ENCODE data around the gene PHACTR1. TPM values are rescaled to one million over a fixed set of nuclear protein-coding genes. Genes with fewer than 3 reads are reported as not detected.
A peak's percentile ranks its signal among the peaks of the same experiment; 100 is the strongest.
"Not testable (repeated sequence)": the region's sequence is repeated elsewhere in the genome, so short reads cannot be mapped to it uniquely, and the experiment has no call there.

Gene PHACTR1
- 0.32 TPM for polyA plus RNA-seq (2013, experiment 1 of 2; ENCODE audit: insufficient read length)
- 0.22 TPM for polyA plus RNA-seq (2013, experiment 2 of 2; ENCODE audit: insufficient read length)

DNA sequence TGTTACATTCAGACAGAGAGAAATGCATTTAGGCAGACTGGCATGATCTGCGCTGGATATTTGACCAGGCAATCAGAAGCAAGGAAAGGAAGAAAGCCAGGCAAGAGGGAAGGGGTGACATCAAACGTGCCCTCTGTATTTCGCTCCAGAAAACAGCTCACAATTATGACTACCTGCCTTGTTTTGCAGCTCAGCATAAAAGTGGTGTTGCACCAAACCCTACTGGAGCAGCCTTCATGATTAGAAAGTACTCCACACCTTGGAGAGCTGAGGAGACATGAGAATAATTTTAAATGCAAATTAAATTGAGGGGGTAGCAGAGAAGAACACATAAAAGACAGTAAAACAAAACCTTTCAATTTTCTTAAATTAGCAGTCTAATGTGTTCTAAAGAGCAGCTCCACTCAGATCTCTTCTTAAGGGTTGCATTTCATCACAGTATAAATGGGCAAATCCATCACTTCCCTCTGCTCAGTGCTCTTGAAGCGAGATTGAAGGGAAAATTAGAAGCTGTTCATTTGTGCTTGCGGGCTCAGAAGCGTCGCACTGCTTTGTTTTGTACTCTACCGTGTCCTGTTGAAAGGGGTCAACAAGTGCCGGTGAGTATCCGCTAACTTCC is at the start of gene PHACTR1:
Gene PHACTR1, plus strand, starts transcription at position 470 of the 619 bp plus-strand sequence.
- DNase-seq, result no peak

DNA sequence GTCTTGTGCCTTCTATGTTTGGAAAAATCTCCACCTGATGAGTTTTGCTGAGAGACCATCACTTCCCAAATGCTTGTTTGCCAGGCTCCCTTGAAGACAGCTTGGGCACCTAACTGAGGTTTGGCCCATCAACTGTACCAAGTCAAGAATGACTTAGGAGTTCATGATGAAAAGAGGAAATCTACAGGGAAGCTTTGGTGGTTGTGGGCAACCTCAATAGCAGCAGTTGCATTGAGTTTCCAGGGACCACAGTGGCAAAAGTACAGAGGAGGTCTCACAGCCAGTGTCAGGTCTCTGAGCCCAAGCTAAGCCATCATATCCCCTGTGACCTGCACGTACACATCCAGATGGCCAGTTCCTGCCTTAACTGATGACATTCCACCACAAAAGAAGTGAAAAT is 49.7 kb upstream of the PHACTR1 start:
- no peak for DNase-seq

GRCh38 chr6:12675931-12676330 is 40.6 kb upstream of the PHACTR1 start:
- no peak for DNase-seq

- DNase-seq, result no peak
Observed at GRCh38 chr6:12679341-12679740, 37.2 kb upstream of the PHACTR1 start.

DNA sequence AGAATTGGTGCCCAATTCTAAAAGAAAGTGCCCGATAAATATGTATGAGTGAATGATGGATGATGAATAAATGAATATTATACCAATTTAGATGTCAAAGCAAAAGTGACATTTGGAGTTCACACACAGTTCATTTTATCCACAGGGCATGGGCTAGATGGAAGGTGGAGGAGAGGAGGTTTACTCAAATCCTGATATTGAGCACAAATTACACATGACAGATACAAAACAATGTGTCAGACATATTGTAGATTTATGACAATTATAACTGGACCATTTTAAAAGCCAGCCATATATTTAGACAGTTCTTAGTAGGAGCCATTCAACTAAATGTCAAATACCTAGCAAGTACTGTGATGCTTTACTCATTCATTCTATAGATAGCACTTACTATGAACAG is 23.4 kb upstream of the PHACTR1 start:
- DNase-seq, result no peak

DNA sequence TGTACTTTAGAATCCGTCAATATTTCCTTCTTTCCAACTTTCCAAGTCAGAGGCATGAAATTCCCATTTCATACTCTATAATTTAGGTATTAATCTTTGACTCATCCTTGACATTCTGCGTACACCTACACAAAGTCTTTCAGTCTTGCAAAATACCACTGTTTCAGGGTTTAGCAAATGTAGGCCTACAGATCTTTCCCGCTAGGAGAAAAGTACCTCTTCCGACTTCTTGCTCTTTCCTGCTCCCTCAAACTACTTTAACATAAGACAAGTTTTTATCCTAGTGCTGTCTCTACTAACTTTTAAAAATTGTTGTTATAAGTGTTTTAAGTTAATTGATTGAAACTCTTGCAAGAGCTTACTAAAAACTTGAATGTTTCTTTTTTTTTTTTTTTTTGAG is 18.3 kb upstream of the PHACTR1 start:
- DNase-seq, result no peak

GRCh38 chr6:12704946-12705345 is 11.6 kb upstream of the PHACTR1 start:
- no peak for DNase-seq

DNA sequence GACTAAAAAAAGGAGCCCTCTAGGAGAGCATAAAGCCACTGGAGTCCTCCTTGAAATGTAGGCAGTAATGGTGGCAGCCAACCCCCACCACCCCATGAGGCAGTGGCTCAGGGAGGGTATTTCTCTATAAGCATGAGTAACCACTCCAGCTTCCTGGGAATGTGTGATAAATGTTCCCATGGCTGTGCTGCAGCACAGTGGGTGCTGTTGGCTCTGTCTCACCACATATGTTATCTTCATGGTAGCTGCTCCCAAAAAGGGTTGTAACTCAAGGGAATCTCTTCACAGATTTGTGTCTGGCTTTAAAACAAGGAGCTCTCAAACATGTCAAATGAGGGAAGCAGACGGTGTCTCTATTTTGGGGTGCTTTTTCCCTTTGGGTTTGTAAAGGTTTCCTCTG is 7.5 kb upstream of the PHACTR1 start:
- peak; percentile 91 for DNase-seq

DNA sequence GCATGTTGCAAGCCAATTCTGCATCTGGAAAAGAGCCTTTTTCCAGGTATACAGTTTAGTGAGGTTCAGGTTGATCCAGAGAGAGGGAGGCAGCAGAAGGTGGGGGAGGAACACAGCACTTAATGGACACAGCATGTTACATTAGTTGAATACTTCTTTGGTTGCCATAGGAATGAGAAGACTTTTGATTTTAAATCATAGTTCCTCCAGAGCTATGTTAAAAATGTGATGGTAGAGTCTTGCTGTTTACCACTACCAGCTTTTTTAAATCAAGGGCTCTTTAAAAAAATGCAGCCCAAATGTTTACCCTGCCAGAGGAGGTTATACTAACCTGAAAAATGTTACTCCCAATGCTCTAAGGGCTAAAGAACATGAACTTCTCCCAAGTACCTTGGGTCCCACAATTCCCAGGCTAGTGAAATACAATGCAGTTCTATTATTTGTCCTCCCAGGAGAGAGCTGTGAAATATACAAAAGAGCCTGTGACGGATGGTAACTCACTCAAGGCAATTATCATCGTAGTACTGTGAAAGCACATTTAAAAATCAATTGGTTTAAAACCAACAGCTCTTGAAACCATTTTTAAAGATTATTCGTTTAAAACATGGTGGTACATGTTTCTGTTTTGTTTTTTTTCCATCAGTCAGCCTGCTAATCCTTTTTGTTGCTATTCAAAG is 6.9 kb upstream of the PHACTR1 start:
- DNase-seq, result peak; percentile 70

DNA sequence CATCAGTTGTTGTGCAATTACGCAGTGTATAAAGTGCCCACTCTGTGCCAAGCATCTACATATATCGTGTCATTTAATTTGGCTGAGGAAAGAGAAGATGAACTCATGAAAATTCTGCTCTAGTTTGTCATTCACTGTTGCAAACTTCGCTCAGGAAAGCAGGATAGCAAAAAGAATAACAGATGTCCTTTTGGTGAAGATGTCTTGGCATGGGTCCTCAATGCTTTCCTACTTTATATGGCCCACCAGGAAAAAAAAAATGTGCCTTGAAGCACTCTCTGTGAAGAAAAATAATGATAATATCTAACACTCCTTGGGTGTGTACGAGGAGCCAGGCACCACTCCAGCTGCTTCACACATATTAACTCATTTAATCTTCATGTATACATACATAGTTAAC is 5.6 kb upstream of the PHACTR1 start:
- no peak for DNase-seq

- no peak for DNase-seq
Observed at GRCh38 chr6:12714022-12714421, 2.5 kb upstream of the PHACTR1 start.

- no peak for DNase-seq
Observed at GRCh38 chr6:12715437-12715836, 1.1 kb upstream of the PHACTR1 start.

DNA sequence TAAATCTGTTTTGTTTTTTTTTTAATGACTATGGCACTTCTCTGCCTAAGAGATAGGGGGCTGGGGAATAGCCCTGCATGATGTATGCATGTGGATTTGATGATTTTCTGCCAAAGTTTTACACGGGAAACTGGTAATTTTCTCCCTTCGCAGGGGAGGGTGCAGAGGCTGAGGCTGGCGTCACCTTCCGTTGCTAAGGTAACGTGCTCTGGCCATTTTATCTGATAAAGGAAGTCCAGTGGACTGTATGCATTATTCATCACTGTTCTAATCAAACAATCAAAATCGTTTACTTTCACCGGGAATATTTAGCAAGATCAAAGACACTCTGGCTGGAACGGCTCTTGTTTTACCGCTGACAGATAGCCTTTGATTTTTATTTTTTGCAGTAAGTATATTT is 789 bp downstream of the PHACTR1 start:
- DNase-seq, result peak; percentile 8

DNA sequence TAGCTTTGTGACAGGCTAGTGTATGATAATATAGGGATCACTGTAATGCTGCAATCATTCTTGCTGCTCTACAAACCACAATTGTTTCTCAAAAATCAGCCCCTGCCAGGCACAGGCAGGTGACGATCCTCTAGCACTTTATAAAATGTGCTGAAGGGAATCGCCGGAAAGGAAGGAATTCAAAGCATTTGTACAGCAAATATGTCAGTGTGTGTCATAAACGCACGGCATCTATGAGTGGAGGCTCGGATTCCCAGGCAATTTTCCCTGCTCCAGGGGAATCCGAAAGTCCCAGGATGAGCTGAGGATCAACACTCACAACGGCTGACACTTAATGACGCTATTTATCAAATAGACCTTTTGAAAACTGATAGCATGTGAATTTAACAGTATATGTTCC is 1.4 kb downstream of the PHACTR1 start:
- peak; percentile 81 for DNase-seq

DNA sequence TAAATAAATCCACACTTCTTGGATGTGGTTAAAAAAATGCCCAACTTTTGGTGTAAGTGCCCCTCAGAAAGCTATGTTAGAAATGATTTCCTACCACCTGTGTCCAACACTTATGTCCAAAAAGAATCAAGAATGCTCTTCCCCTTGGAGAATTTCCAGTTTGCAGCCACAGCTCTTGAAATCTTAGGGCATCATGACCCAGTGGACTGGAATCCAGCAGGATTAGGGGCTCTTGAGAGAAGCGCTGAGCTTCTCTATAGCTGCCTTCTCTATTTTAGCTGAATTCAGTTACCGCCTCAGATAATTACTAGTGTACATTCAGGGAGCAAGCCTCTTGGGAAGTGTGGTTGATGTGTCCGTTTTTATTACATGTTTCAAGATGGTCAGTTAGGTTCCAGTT is 2.5 kb downstream of the PHACTR1 start:
- peak; percentile 6 for DNase-seq

DNA sequence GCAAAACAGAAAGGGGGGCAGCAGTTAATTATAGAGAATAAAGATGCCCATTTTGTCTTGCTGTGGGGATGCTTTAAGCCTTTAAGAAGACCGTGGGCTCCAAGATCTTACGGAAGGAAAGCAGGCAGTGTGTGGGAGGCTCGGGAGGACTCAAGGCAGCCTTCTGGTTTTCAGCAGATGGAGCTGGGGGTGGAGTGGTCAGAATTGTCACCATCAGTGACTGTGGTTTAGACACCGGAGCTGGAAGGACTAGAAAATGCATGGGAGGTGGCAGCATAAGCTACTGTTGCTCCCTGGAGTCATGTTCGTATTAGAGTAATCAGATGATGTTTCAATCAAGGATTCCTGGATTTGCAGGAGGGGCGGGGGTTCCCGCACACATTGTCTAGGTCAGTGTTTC is 3.7 kb downstream of the PHACTR1 start:
- DNase-seq, result no peak

DNA sequence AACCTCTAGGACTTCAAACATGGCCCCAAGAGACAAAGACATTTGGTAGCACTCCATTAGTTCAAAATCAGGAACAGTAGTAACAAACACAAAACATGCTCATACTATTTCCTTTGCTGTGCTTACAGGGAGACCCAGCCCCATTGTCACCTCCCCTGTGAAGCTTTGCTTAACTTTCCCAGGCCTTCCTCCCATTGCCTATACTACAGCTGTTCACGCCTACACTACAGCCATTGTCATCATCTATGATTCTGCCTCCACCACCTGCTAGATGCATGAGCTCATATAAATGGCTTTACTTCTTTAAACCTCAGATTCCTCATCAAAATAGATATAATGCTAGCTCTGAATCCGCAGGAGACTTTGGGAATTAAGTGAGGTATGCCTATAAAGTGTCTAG is 8.7 kb downstream of the PHACTR1 start:
- DNase-seq, result no peak

GRCh38 chr6:12729467-12729866 is 12.9 kb downstream of the PHACTR1 start:
- DNase-seq, result no peak

GRCh38 chr6:12730809-12731208 is 14.2 kb downstream of the PHACTR1 start:
- not testable (repeated sequence) for DNase-seq

GRCh38 chr6:12733876-12734275 is 17.3 kb downstream of the PHACTR1 start:
- DNase-seq, result no peak

- DNase-seq, result peak; percentile 4
Observed at GRCh38 chr6:12735786-12736185, 19.2 kb downstream of the PHACTR1 start.

- no peak for DNase-seq
Observed at GRCh38 chr6:12748411-12748810, 31.8 kb downstream of the PHACTR1 start.

GRCh38 chr6:12748815-12749521 is 32.4 kb downstream of the PHACTR1 start:
- DNase-seq, result no peak

Data from fibroblast of skin of back (primary cell).